Breast epithelium (tissue), 4 donors: ENCODE data around the gene DDX24. TPM values are rescaled to one million over a fixed set of nuclear protein-coding genes. Genes with fewer than 3 reads are reported as not detected.

Experiments
- DNase-seq, 2 donors: peaks; one replicate each; pipeline ENCODE4 v3.0.0-alpha.2; 2019; ENCODE audit warnings: low spot score in 2 of 2
- H3K27ac ChIP-seq, 2 donors: fragments of 200-600 bp; sonication (generic) in 1 of 2; one replicate each; pipeline ENCODE4 v1.5.1; 2016 to 2019; ENCODE audit warnings: mild to moderate bottlenecking in 1 of 2
- H3K27me3 ChIP-seq, 2 donors: fragments of 200-600 bp; sonication (generic) in 1 of 2; one replicate each; pipeline versions ENCODE4 v1.5.1 to v1.6.0; 2017 to 2019; ENCODE audit warnings: control low read depth in 1 of 2, mild to moderate bottlenecking in 1 of 2
- H3K36me3 ChIP-seq: fragments of 200-600 bp; one replicate; pipeline ENCODE4 v1.5.1; 2019
- H3K4me1 ChIP-seq, 2 donors: fragments of 200-600 bp; sonication (generic); one replicate each; pipeline ENCODE4 v1.5.1; 2016 to 2019; ENCODE audit warnings: control low read depth in 1 of 2
- H3K4me3 ChIP-seq, 3 donors: fragments of 200-600 bp; sonication (generic); 1 replicate in 2 of 3; 2 replicates in 1 of 3; pipeline ENCODE4 v1.5.1; 2016 to 2019; ENCODE audit warnings: mild to moderate bottlenecking in 3 of 3, moderate library complexity in 2 of 3
- H3K9me3 ChIP-seq, 2 donors: fragments of 200-600 bp; sonication (generic) in 1 of 2; one replicate each; pipeline ENCODE4 v1.5.1; 2016 to 2019; ENCODE audit warnings: control low read depth in 1 of 2
- POLR2A ChIP-seq: fragments of 450-650 bp; IDR thresholded peaks from one replicate; pipeline ENCODE4 v1.6.1; 2016; ENCODE audit warnings: antibody characterized with exemption, mild to moderate bottlenecking, moderate library complexity
- POLR2AphosphoS5 ChIP-seq, 3 donors: sonication (generic); formaldehyde crosslinking; IDR thresholded peaks; one replicate each; pipeline ENCODE4 v1.6.1; 2017; ENCODE audit warnings: antibody characterized with exemption in 3 of 3
- intact Hi-C: fragments of 100-400 bp; cut with DNase I; formaldehyde crosslinking; loops from one replicate; pipeline ENCODE4 v1.15.1; 2023; ENCODE audit warnings: low total_unique reads
- total RNA-seq, 3 donors: library from RNA; depleted of rRNA; stranded (reverse); fragments of >200 nt; gene quantifications; one replicate each; pipeline ENCODE4 v1.1.0, GENCODE V29; 2016
- TF ChIP-seq, protein P1 (sequence below), 3 donors: fragments of 450-650 bp; IDR thresholded peaks; one replicate each; pipeline ENCODE4 v1.5.1; 2016 to 2017; ENCODE audit warnings: antibody characterized with exemption in 3 of 3, mild to moderate bottlenecking in 3 of 3, moderate library complexity in 3 of 3

DDX24 gene
- total RNA-seq, 3 donors from 2014 or later, result 156 to 201 (median 172) TPM

DNA sequence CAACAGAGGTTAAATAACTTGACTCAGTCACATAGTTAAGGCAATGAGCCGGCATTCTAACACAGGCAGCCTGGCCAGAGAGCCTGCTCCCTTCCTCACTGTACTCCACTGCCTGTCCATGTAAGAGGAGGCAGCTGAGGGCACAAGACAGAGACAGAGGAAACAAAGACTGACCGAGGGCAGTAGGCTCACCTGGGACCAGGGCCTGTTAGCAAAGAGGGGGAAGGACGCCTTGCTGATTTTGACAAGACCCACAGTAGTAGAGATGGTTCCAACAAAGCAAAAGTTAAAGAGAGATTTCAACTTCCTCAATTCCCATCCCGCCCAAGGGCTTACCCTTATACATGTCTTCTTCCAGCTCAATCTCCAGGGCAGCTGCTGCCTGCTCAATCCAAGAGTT, 28.3 kb downstream of the DDX24 start:
- H3K4me1 ChIP-seq, result no peaks in the 10 kb centered on the region
- no peaks in the 10 kb centered on the region for H3K9me3 ChIP-seq
- H3K27ac ChIP-seq, result no peak overlapping the region
- intact Hi-C loops, result no loop called here
- H3K36me3 ChIP-seq, result peaks cover 8% of the 10 kb centered on the region
- DNase-seq, result peak in 1 of 2 donors; percentile 14
- H3K27me3 ChIP-seq, result no peaks in the 10 kb centered on the region
- TF ChIP-seq POLR2A (no peak), POLR2AphosphoS5 (IDR thresholded peaks at IDR 0.05) (no peak)
- TF ChIP-seq, protein P1, sequence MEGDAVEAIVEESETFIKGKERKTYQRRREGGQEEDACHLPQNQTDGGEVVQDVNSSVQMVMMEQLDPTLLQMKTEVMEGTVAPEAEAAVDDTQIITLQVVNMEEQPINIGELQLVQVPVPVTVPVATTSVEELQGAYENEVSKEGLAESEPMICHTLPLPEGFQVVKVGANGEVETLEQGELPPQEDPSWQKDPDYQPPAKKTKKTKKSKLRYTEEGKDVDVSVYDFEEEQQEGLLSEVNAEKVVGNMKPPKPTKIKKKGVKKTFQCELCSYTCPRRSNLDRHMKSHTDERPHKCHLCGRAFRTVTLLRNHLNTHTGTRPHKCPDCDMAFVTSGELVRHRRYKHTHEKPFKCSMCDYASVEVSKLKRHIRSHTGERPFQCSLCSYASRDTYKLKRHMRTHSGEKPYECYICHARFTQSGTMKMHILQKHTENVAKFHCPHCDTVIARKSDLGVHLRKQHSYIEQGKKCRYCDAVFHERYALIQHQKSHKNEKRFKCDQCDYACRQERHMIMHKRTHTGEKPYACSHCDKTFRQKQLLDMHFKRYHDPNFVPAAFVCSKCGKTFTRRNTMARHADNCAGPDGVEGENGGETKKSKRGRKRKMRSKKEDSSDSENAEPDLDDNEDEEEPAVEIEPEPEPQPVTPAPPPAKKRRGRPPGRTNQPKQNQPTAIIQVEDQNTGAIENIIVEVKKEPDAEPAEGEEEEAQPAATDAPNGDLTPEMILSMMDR (IDR thresholded peaks at IDR 0.05), result no peak
- H3K4me3 ChIP-seq, result no peak overlapping the region

DNA sequence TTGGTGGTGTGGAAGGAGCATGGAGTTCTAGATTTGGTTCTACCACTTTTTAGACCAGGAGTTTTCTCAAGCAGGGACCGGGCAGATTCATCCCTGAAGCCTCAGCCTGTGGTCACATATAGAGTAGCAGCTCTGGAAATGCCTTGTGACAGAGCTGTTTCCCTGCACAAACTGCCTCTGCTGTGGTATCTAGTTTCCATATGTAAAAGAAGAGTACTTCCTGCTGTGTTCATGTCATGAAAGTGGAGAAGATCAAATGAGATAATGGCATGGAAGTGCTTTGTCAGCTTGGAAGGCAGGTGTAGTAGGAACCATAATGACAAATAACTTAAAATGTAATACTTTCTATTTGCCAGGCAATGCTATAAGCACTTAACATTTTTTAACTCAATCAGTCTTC, 28.8 kb downstream of the DDX24 start:
- Histone ChIP-seq H3K27me3 (no peaks in the 10 kb centered on the region), H3K36me3 (peaks cover 12% of the 10 kb centered on the region), H3K4me3 (no peak overlapping the region), H3K9me3 (no peaks in the 10 kb centered on the region), H3K4me1 (no peaks in the 10 kb centered on the region), H3K27ac (no peak overlapping the region)
- TF ChIP-seq POLR2AphosphoS5 (IDR thresholded peaks at IDR 0.05) (no peak), POLR2A (no peak)
- TF ChIP-seq, protein P1 (IDR thresholded peaks at IDR 0.05), result no peak
- intact Hi-C loops, result no loop called here
- DNase-seq, result peak in 1 of 2 donors; percentile 14

DNA sequence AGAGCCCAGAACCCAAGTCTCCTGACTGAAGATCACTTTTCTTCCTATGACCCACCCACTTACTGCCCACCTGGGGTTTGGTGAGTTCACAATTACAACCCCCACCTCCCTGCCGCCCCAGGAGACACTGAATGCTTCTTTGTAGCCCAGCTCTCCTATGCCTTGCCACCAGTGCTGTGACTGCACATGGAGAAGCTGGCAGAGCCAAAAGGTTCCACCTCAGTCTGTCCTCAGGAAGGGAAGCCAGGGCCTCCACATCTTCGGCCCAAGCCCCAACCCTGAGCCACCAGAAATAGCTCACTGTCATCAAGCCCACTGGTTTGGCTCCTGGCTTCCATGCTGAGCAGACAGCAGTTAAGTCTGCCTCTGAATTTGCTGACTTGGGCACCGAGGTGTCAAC, 29.2 kb downstream of the DDX24 start:
- Histone ChIP-seq H3K27ac (no peak overlapping the region), H3K4me3 (no peak overlapping the region), H3K9me3 (no peaks in the 10 kb centered on the region), H3K36me3 (peaks cover 15% of the 10 kb centered on the region), H3K27me3 (no peaks in the 10 kb centered on the region), H3K4me1 (no peaks in the 10 kb centered on the region)
- TF ChIP-seq POLR2A (no peak), POLR2AphosphoS5 (IDR thresholded peaks at IDR 0.05) (no peak)
- TF ChIP-seq, protein P1 (IDR thresholded peaks at IDR 0.05), result no peak
- peak in 1 of 2 donors; percentile 15 for DNase-seq
- intact Hi-C loops, result no loop called here

DNA sequence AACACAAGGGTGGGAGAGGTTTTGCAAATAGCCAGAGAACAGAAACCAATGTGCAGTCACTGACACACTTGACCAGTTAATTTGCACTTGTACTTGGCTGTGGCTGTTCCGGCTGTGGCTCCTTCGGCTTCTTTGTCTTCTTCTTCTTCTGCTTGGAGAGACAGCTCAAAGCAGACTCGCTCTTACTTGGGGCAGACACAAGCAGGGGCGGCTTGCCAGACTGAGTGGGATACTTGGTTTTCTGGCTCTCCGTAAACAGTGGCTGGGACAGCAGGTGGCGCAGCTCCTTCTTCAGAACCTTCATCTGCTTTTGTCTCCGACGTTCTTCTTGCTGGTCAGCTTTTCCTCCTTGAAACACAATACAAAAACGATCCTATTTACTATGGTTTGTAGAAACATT, 29.9 kb downstream of the DDX24 start:
- DNase-seq, result peak; percentile 37 to 50
- Histone ChIP-seq H3K9me3 (no peaks in the 10 kb centered on the region), H3K4me1 (no peaks in the 10 kb centered on the region), H3K27me3 (no peaks in the 10 kb centered on the region), H3K27ac (no peak overlapping the region), H3K36me3 (peaks cover 15% of the 10 kb centered on the region), H3K4me3 (no peak overlapping the region)
- TF ChIP-seq POLR2AphosphoS5 (IDR thresholded peaks at IDR 0.05) (no peak), POLR2A (no peak)
- TF ChIP-seq, protein P1 (IDR thresholded peaks at IDR 0.05), result peak in 1 of 3 donors; percentile 25
- intact Hi-C loops, result no loop called here

DNA sequence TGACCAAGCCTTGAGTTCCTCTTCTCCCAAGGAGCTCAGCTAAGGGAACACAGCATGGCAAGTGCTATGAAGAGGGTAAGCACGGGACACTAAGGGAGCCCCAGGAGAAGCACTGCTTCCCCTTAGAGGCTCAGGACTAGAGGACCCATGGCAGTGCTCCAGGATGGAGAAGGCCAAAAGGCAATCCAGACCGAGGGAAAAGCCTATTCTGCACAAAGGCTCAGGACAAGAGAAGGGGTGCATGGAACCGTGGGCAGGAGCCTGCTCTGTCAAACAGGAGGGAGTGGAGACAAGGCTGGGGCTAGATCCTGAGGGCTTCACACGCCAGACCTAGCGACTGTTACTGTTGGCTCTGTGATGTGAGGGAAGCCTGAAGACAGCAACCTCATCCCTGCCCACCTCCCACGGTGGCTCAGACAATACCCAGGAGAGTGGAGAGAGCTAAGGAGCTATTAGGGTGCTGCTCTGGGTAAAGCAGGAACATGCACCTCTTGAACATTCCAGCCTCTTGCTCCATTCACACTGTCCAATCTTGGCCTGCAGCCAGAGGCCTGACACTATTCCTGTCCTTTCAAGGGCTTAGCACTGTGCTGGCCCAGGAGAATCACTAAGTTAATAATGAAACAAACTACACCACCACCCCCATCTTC, 30.6 kb downstream of the DDX24 start:
- Histone ChIP-seq H3K4me3 (no peak overlapping the region), H3K4me1 (no peaks in the 10 kb centered on the region), H3K36me3 (peaks cover 15% of the 10 kb centered on the region), H3K27me3 (no peaks in the 10 kb centered on the region), H3K27ac (no peak overlapping the region), H3K9me3 (no peaks in the 10 kb centered on the region)
- TF ChIP-seq POLR2AphosphoS5 (IDR thresholded peaks at IDR 0.05) (no peak), POLR2A (no peak)
- TF ChIP-seq, protein P1 (IDR thresholded peaks at IDR 0.05), result no peak
- intact Hi-C loops, result no loop called here
- peak in 1 of 2 donors; percentile 17 for DNase-seq
